HEK293T (cell line): ENCODE results near the gene PAAF1.
"Not testable (repeated sequence)": the region's sequence is repeated elsewhere in the genome, so short reads cannot be mapped to it uniquely, and the experiment has no call there.

ENCODE experiments used
- CTCF ChIA-PET: fragments of 350-600 bp; formaldehyde crosslinking; extraction: SDS; loops from one replicate; lab custom pipeline; 2021; ENCODE audit warnings: antibody characterized with exemption, inconsistent platforms; lab: Yijun Ruan, JAX
- POLR2A ChIA-PET: fragments of 350-600 bp; formaldehyde crosslinking; extraction: SDS; loops from one replicate; lab custom pipeline; 2020; ENCODE audit warnings: antibody characterized with exemption, inconsistent platforms; lab: Yijun Ruan, JAX
- DNase-seq: peaks from one replicate; pipeline ENCODE4 v3.0.0; 2012; ENCODE audit warnings: mixed read lengths; ENCODE audit errors: extremely low spot score
- ARNT ChIP-seq: fragments of 450-650 bp; IDR thresholded peaks from 2 replicates; pipeline ENCODE4 v1.6.1; 2017; ENCODE audit warnings: mild to moderate bottlenecking
- BHLHE40 ChIP-seq: fragments of 450-650 bp; IDR thresholded peaks from 2 replicates; pipeline ENCODE4 v1.6.1; 2016; ENCODE audit warnings: mild to moderate bottlenecking, moderate library complexity, borderline replicate concordance
- CTBP1 ChIP-seq: fragments of 450-650 bp; IDR thresholded peaks from 2 replicates; pipeline ENCODE4 v1.6.1; 2016; ENCODE audit warnings: borderline replicate concordance
- ELF4 ChIP-seq: fragments of 450-650 bp; IDR thresholded peaks from 2 replicates; pipeline ENCODE4 v1.6.1; 2017; ENCODE audit warnings: antibody characterized with exemption
- FOXA1 ChIP-seq: fragments of 450-650 bp; IDR thresholded peaks from 2 replicates; pipeline ENCODE4 v1.6.1; 2016; ENCODE audit warnings: mild to moderate bottlenecking
- FOXK2 ChIP-seq: fragments of 450-650 bp; IDR thresholded peaks from 2 replicates; pipeline ENCODE4 v1.6.1; 2016; ENCODE audit warnings: mild to moderate bottlenecking
- FOXM1 ChIP-seq: fragments of 450-650 bp; IDR thresholded peaks from 2 replicates; pipeline ENCODE4 v1.6.1; 2017; ENCODE audit warnings: mild to moderate bottlenecking, borderline replicate concordance
- HDGF ChIP-seq: fragments of 450-650 bp; IDR thresholded peaks from 2 replicates; pipeline ENCODE4 v1.6.1; 2017; ENCODE audit warnings: antibody characterized with exemption, borderline replicate concordance
- L3MBTL2 ChIP-seq: fragments of 450-650 bp; conservative IDR thresholded peaks from 2 replicates; pipeline ENCODE4 v1.6.1; 2016; ENCODE audit warnings: mild to moderate bottlenecking
- LEF1 ChIP-seq: fragments of 450-650 bp; IDR thresholded peaks from 2 replicates; pipeline ENCODE4 v1.6.1; 2017; ENCODE audit warnings: mild to moderate bottlenecking, borderline replicate concordance
- NFRKB ChIP-seq: fragments of 450-650 bp; IDR thresholded peaks from 2 replicates; pipeline ENCODE4 v1.6.1; 2016; ENCODE audit warnings: mild to moderate bottlenecking, moderate library complexity
- PKNOX1 ChIP-seq: fragments of 450-650 bp; IDR thresholded peaks from 2 replicates; pipeline ENCODE4 v1.6.1; 2016
- SP1 ChIP-seq: fragments of 450-650 bp; IDR thresholded peaks from 2 replicates; pipeline ENCODE4 v1.6.1; 2017
- SUZ12 ChIP-seq: fragments of 450-650 bp; IDR thresholded peaks from 2 replicates; pipeline ENCODE4 v1.6.1; 2016; ENCODE audit warnings: mild to moderate bottlenecking
- TARDBP ChIP-seq: fragments of 450-650 bp; IDR thresholded peaks from 2 replicates; pipeline ENCODE4 v1.6.1; 2016
- ZNF384 ChIP-seq: fragments of 450-650 bp; IDR thresholded peaks from 2 replicates; pipeline ENCODE4 v1.6.1; 2016

The PAAF1 gene

DNA sequence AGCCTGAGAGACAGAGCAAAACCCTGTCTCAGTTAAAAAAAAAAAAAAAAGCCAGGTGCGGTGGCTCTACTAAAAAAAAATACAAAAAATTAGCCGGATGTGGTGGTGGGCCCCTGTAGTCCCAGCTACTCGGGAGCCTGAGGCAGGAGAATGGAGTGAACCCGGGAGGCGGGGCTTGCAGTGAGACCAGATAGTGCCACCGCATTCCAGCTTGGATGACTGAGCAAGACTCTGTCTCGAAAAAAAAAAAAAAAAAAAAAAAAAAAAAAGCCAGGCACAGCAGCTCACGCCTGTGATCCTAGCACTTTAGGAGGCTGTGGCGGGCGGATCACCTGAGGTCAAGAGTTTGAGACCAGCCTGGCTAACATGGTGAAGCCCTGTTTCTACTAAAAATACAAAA, 3.6 kb downstream of the PAAF1 start:
- peak; percentile 69 for TF ChIP-seq ZNF384
- CTCF ChIA-PET, DNase-seq: not testable (repeated sequence)
- POLR2A ChIA-PET = interaction anchor here (2.2 kb wide), 1 partner anchor 93 kb away, joined by 6 read pairs; the partner anchor contains the start of gene MRPL48

DNA sequence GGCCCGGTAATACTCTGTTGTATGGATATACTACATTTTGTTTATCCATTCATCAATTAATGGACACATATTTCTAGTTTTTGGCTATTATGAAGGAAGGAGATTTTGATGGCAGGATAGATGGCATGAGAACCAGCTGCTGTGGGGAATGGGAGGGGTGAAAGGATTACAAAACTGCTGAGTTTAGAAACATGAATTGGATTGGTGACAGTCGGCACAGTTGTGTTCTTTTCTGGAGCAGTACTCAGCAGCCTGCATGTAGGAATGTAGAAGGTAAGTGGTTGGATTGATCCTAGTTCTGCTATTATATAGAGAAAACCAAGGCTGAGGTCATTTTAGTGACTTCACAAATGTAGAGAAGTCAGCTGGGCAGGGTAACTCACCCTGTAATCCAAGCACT, 7.1 kb downstream of the PAAF1 start:
- TF ChIP-seq TARDBP = no peak
- TF ChIP-seq PKNOX1 = no peak
- TF ChIP-seq FOXA1 = no peak
- no peak for TF ChIP-seq L3MBTL2
- no peak for TF ChIP-seq SP1
- TF ChIP-seq ELF4 = no peak
- no peak for TF ChIP-seq FOXK2
- no peak for TF ChIP-seq NFRKB
- TF ChIP-seq CTBP1 = no peak
- TF ChIP-seq SUZ12 = no peak
- TF ChIP-seq BHLHE40 = no peak
- TF ChIP-seq ZNF384 = no peak
- TF ChIP-seq FOXM1 = no peak
- TF ChIP-seq HDGF = no peak
- no peak for DNase-seq
- CTCF ChIA-PET = no interaction called here
- POLR2A ChIA-PET = no interaction called here

DNA sequence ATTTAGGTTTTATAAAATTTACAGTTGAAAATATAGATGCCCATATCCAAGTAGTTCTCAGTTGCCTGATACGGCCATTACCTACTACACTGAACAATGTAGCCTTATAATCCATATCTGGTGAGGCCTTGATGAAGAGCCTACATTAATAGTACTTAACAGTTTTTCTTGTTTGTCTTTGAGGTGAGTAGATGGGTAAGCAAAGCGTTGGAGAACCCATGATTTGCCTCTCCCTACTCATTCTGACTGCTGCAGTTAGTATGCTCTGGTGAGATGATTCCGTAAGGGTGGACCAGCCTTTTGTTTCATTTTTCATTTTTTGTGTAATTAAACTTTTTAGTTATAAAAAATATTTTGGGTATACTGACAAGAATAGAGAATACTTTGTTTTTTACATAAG, 11.4 kb downstream of the PAAF1 start:
- no peak for DNase-seq
- ChIA-PET POLR2A (no interaction called here), CTCF (no interaction called here)
- TF ChIP-seq PKNOX1 = no peak
- TF ChIP-seq L3MBTL2 = no peak
- no peak for TF ChIP-seq TARDBP
- TF ChIP-seq NFRKB = no peak
- TF ChIP-seq FOXA1 = no peak
- no peak for TF ChIP-seq HDGF
- TF ChIP-seq ARNT = no peak
- TF ChIP-seq FOXK2 = no peak
- TF ChIP-seq SP1 = no peak
- TF ChIP-seq BHLHE40 = no peak
- no peak for TF ChIP-seq FOXM1

- TF ChIP-seq HDGF (no peak), LEF1 (no peak), ELF4 (no peak), TARDBP (no peak), PKNOX1 (no peak), FOXA1 (no peak), NFRKB (no peak), ZNF384 (no peak), FOXM1 (no peak), BHLHE40 (no peak), ARNT (no peak), FOXK2 (no peak)
- CTCF ChIA-PET = interaction anchor here (0.6 kb wide), 1 partner anchor 304 kb away, joined by 3 read pairs; no protein-coding TSS in a partner anchor
- no peak for DNase-seq
- POLR2A ChIA-PET = interaction anchor here (1.6 kb wide), 1 partner anchor 12 kb away, joined by 6 read pairs; the partner anchor contains the start of genes COA4 and PAAF1
These were observed 12.2 kb downstream of the PAAF1 start for GRCh38 chr11:73889019-73889418.

GRCh38 chr11:73889536-73889935, 12.7 kb downstream of the PAAF1 start:
- ChIA-PET POLR2A (interaction anchor here (1.6 kb wide), 1 partner anchor 12 kb away, joined by 6 read pairs; the partner anchor contains the start of genes COA4 and PAAF1), CTCF (no interaction called here)
- no peak for DNase-seq
- TF ChIP-seq FOXM1 = no peak
- no peak for TF ChIP-seq LEF1
- TF ChIP-seq ELF4 = no peak
- TF ChIP-seq FOXK2 = no peak
- TF ChIP-seq FOXA1 = no peak
- TF ChIP-seq NFRKB = no peak
- no peak for TF ChIP-seq ZNF384
- no peak for TF ChIP-seq HDGF
- TF ChIP-seq TARDBP = no peak
- no peak for TF ChIP-seq SP1
- TF ChIP-seq PKNOX1 = no peak
- TF ChIP-seq ARNT = no peak
- no peak for TF ChIP-seq CTBP1
- no peak for TF ChIP-seq SUZ12
- no peak for TF ChIP-seq L3MBTL2
- no peak for TF ChIP-seq BHLHE40

DNA sequence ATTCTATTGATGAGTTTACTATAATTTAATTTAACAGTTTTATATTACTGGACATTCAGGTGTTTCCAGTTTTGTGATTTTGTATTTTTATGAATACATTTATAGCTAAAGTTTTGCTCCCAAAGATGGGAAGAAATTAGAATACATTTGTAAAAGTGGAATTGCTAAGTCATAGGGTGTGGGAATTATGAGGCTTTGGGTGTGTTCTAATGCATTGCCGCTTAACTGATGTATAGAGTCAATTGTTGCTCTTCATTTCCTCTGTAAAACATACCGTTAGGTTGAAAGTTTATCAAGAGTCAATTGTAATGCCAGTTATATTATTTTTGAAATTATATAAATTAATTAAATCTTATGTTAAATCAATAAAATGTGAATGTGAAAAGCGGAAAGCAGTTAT, 16.2 kb downstream of the PAAF1 start:
- DNase-seq = no peak
- ChIA-PET CTCF (no interaction called here), POLR2A (no interaction called here)
- TF ChIP-seq ARNT (no peak), LEF1 (no peak), FOXM1 (no peak)
